ENCODE measurements around the gene CHTF18.

DNA sequence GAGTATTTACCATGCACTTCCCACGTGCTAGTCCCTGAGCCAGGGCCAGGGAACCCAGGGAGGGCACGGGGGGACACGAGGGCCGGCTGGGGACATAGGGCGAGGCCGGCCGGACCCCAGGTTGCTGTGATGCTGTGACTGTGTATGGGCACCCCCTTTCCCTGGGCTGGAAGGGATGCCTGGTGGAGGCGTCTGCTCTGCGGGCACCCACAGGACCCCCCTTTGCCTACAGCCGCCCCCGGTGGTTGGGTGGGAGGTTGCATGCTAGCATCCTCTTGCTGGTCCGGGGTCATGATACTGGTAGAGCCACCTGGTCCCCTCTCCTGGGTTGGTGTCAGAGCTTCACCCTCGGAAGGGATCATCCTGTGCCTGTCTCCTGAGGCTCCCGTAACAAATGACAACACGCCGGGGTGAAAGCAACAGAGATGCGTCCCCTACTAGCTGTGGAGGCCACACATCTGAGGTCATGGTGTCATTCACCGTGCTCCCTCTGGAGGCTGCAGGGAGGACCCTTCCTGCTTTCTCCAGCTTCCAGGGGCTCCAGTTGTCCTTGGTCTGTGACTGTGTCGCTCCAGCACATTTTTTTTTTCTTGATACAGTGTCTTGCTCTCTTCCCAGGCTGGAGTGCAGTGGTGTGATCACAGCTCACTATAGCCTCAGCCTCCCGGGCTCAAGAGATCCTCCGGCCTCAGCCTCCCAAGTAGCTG is 44.5 kb upstream of the CHTF18 start:
- TF ChIP-seq CTCF (IDR thresholded peaks at IDR 0.05; ENCODE audit: low read depth, low read length, poor library complexity, severe bottlenecking) (peak; percentile 52), EZH2phosphoT487 (IDR thresholded peaks at IDR 0.05; ENCODE audit: borderline replicate concordance, low read length) (no peak)
